C4-2B (cell line): ENCODE data around the gene XKR7.

Source experiments
- CTCF ChIP-seq: fragments of 450-650 bp; conservative IDR thresholded peaks from 2 replicates; pipeline ENCODE4 v1.5.1; 2017; ENCODE audit warnings: mild to moderate bottlenecking
- ZFX ChIP-seq: fragments of 450-650 bp; IDR thresholded peaks from 2 replicates; pipeline ENCODE4 v1.6.1; 2017

GRCh38 chr20:31918466-31919105 lies 49.4 kb upstream of the XKR7 start:
- TF ChIP-seq CTCF (no peak), ZFX (no peak)
